ENCODE results near the gene MAPKAPK2.

The MAPKAPK2 gene

GRCh38 chr1:206685769-206686477, 1.2 kb downstream of the MAPKAPK2 start (continued):
- TF ChIP-seq REST (tag by site-specific recombination; IDR thresholded peaks at IDR 0.05) (no peak), ZNF558 (tag by site-specific recombination; IDR thresholded peaks at IDR 0.05) (no peak), ZBTB11 (tag by site-specific recombination; conservative IDR thresholded peaks at IDR 0.05; ENCODE audit: low read depth) (peak; percentile 63; the same call in 1 of the 2 replicates), ZNF473 (tag by site-specific recombination; IDR thresholded peaks at IDR 0.05) (no peak), ZSCAN4 (tag by site-specific recombination; IDR thresholded peaks at IDR 0.05) (no peak), ZNF211 (tag by site-specific recombination; IDR thresholded peaks at IDR 0.05; ENCODE audit: low read depth) (no peak), ZNF175 (tag by site-specific recombination; IDR thresholded peaks at IDR 0.05) (no peak), ZNF626 (tag by site-specific recombination; IDR thresholded peaks at IDR 0.05) (no peak), KLF17 (tag by site-specific recombination; IDR thresholded peaks at IDR 0.05) (no peak; the same call in 1 of the 2 replicates), GLIS2 (tag by site-specific recombination; IDR thresholded peaks at IDR 0.05) (peak; percentile 94), ZSCAN30 (tag by site-specific recombination; IDR thresholded peaks at IDR 0.05) (peak; percentile 6; the same call in 1 of the 2 replicates), ZNF366 (tag by site-specific recombination; conservative IDR thresholded peaks at IDR 0.05) (peak; percentile 66), ZNF580 (tag by site-specific recombination; IDR thresholded peaks at IDR 0.05) (no peak), ZNF596 (tag by site-specific recombination; IDR thresholded peaks at IDR 0.05) (no peak), ZNF600 (tag by site-specific recombination; IDR thresholded peaks at IDR 0.05) (0 out of 2 replicates have a peak, but pooled peaks have one; percentile 24), ZNF292 (tag by site-specific recombination; IDR thresholded peaks at IDR 0.05; ENCODE audit: borderline replicate concordance, low read depth) (no peak), ZNF530 (tag by site-specific recombination; IDR thresholded peaks at IDR 0.05; ENCODE audit: low read depth) (no peak), ZBTB26 (tag by site-specific recombination; optimal IDR thresholded peaks at IDR 0.05) (peak; percentile 72), TRIM28 (IDR thresholded peaks at IDR 0.05; ENCODE audit: borderline replicate concordance, low read length) (no peak), ELK4 (IDR thresholded peaks at IDR 0.05; ENCODE audit: borderline replicate concordance, low read depth, low read length) (no peak), HIC1 (tag by site-specific recombination; IDR thresholded peaks at IDR 0.05) (0 out of 2 replicates have a peak, but pooled peaks have one; percentile 18), ZBTB8A (tag by site-specific recombination; IDR thresholded peaks at IDR 0.05) (peak; percentile 48; the same call in 1 of the 2 replicates)

All from HEK293 (cell line).